Panc1 (cell line): ENCODE results near the gene PNRC1. TPM values are rescaled to one million over a fixed set of nuclear protein-coding genes. Genes with fewer than 3 reads are reported as not detected.

Experiments used
- ATAC-seq: fragments of 200-7000 bp; cut with Tn5 transposase; 2 replicates; pipeline ENCODE4 v1.9.1; 2020; ENCODE audit warnings: mild to moderate bottlenecking, moderate library complexity
- BruUV-seq: library from RNA; stranded (reverse); fragments of 400-500 nt; replicated peaks from 2 replicates; lab custom pipeline; 2021; lab: Mats Ljungman, UMichigan
- CTCF ChIA-PET: fragments of 300-600 bp; sonication (Branson Sonifier 250); formaldehyde crosslinking; loops from one replicate; lab custom pipeline; 2022; ENCODE audit warnings: antibody characterized with exemption; lab: Charles Lee
- POLR2A ChIA-PET: fragments of 300-600 bp; sonication (Branson Sonifier 250); formaldehyde crosslinking; loops from one replicate; lab custom pipeline; 2022; ENCODE audit warnings: antibody characterized with exemption; lab: Charles Lee
- DNase-seq: peaks from one replicate; pipeline ENCODE4 v3.0.0-alpha.2; 2010; ENCODE audit warnings: low read depth, low spot score
- H3K27ac ChIP-seq: 2 replicates; pipeline ENCODE4 v1.5.1; 2011; ENCODE audit warnings: mild to moderate bottlenecking, low read length, inconsistent platforms
- H3K27me3 ChIP-seq: fragments of 200-500 bp; sonication (Bioruptor generic); 2 replicates; pipeline ENCODE4 v1.6.0; 2014; ENCODE audit warnings: low read length, inconsistent platforms; ENCODE audit not compliant: control insufficient read depth, insufficient read depth
- H3K36me3 ChIP-seq: fragments of 200-500 bp; sonication (Bioruptor generic); 2 replicates; pipeline ENCODE4 v1.5.1; 2014; ENCODE audit warnings: inconsistent platforms, mild to moderate bottlenecking, low read length, moderate library complexity; ENCODE audit not compliant: control insufficient read depth, insufficient read depth
- H3K4me1 ChIP-seq: 2 replicates; pipeline ENCODE4 v1.5.1; 2011; ENCODE audit warnings: inconsistent platforms, mild to moderate bottlenecking, low read length, moderate library complexity; ENCODE audit not compliant: control insufficient read depth, insufficient read depth
- H3K4me3 ChIP-seq, 2 experiments: 2 replicates each; pipeline ENCODE4 v1.5.1; 2011 to 2012; ENCODE audit warnings: low read depth in 2 of 2, low read length in 2 of 2, mild to moderate bottlenecking in 2 of 2, inconsistent platforms in 1 of 2, moderate library complexity in 1 of 2
- H3K9me3 ChIP-seq: fragments of 200-500 bp; sonication (Bioruptor generic); 2 replicates; pipeline ENCODE4 v1.5.1; 2014; ENCODE audit warnings: low read depth, mild to moderate bottlenecking, inconsistent platforms, low read length, moderate library complexity; ENCODE audit not compliant: control insufficient read depth, insufficient read depth
- POLR2AphosphoS5 ChIP-seq: IDR thresholded peaks from 2 replicates; pipeline ENCODE4 v1.6.1; 2012; ENCODE audit warnings: mild to moderate bottlenecking, low read depth, low read length, moderate library complexity
- REST ChIP-seq, 2 experiments: IDR thresholded peaks; 2 replicates each; pipeline ENCODE4 v1.6.1; 2011 to 2012; ENCODE audit warnings: low read depth in 2 of 2, control low read depth in 1 of 2, low read length in 1 of 2, mild to moderate bottlenecking in 1 of 2, moderate library complexity in 1 of 2; ENCODE audit not compliant: insufficient read depth in 1 of 2
- SIN3A ChIP-seq: IDR thresholded peaks from 2 replicates; pipeline ENCODE4 v1.6.1; 2012; ENCODE audit warnings: low read depth, mild to moderate bottlenecking, low read length, moderate library complexity, borderline replicate concordance; ENCODE audit not compliant: insufficient read depth
- TCF7L2 ChIP-seq: IDR thresholded peaks from 2 replicates; pipeline ENCODE4 v1.6.1; 2011; ENCODE audit warnings: mild to moderate bottlenecking, low read depth, low read length, inconsistent platforms
- in situ Hi-C: cut with HindIII; loops from 2 replicates; pipeline ENCODE4 v1.10.0; 2016; ENCODE audit warnings: low sequenced_read_pairs, low pct_unique_long_range_greater_than_20kb
- intact Hi-C: fragments of 100-400 bp; cut with micrococcal nuclease; formaldehyde crosslinking; loops from one replicate; pipeline ENCODE4 v1.10.0; 2022; ENCODE audit not compliant: unreplicated experiment
- total RNA-seq: library from RNA; stranded (reverse); gene quantifications from one replicate; pipeline ENCODE4 v1.2.1, GENCODE V29; 2021; ENCODE audit not compliant: unreplicated experiment
- TF ChIP-seq, protein P1 (sequence below): fragments of 450-650 bp; IDR thresholded peaks from 2 replicates; pipeline ENCODE4 v1.5.1; 2017; ENCODE audit warnings: mild to moderate bottlenecking

Gene PNRC1
- total RNA-seq, 1 experiment from 2014 or later, result 63.5 TPM

- in situ Hi-C loops, result no loop called here
- ATAC-seq, result no peak
- intact Hi-C loops, result no loop called here
- no peak overlapping the region for H3K4me3 ChIP-seq
- TF ChIP-seq SIN3A (no peak), REST (IDR thresholded peaks at IDR 0.05; ENCODE audit: insufficient read depth in 1 of 2, low read depth in 2 of 2, low read length in 1 of 2) (no peak), POLR2AphosphoS5 (no peak), TCF7L2 (no peak)
- TF ChIP-seq, protein P1, sequence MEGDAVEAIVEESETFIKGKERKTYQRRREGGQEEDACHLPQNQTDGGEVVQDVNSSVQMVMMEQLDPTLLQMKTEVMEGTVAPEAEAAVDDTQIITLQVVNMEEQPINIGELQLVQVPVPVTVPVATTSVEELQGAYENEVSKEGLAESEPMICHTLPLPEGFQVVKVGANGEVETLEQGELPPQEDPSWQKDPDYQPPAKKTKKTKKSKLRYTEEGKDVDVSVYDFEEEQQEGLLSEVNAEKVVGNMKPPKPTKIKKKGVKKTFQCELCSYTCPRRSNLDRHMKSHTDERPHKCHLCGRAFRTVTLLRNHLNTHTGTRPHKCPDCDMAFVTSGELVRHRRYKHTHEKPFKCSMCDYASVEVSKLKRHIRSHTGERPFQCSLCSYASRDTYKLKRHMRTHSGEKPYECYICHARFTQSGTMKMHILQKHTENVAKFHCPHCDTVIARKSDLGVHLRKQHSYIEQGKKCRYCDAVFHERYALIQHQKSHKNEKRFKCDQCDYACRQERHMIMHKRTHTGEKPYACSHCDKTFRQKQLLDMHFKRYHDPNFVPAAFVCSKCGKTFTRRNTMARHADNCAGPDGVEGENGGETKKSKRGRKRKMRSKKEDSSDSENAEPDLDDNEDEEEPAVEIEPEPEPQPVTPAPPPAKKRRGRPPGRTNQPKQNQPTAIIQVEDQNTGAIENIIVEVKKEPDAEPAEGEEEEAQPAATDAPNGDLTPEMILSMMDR, result no peak
- H3K27me3 ChIP-seq, result no peaks in the 10 kb centered on the region
- H3K9me3 ChIP-seq, result no peaks in the 10 kb centered on the region
- CTCF ChIA-PET, result no interaction called here
- no peaks in the 10 kb centered on the region for H3K36me3 ChIP-seq
- POLR2A ChIA-PET, result no interaction called here
- no peak overlapping the region for H3K27ac ChIP-seq
- BruUV-seq, result no TSS peak
- no peaks in the 10 kb centered on the region for H3K4me1 ChIP-seq
- DNase-seq, result no peak
These were observed 17.9 kb downstream of the PNRC1 start for GRCh38 chr6:89098461-89098860.

DNA sequence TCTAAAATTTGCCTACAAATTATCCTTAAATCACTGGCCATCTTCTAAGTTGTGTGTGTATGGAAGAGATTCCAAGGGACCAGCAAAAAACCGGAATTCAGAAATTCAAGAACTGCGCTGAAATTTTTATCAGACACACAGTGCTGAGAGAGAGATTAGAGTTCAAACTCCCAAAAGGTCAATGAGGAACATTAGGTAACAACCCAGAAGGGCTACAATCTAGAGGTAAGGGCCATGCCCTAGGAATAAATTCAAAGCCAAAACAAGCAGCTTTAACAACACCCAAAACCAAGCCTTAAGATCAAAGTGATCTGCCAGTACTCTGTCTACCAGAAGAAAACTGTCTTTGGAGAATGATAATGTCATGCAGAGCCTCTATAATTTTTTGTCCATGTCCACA, 19.6 kb downstream of the PNRC1 start:
- no peak for ATAC-seq
- H3K27me3 ChIP-seq, result no peaks in the 10 kb centered on the region
- no peaks in the 10 kb centered on the region for H3K36me3 ChIP-seq
- DNase-seq, result no peak
- TF ChIP-seq POLR2AphosphoS5 (no peak), TCF7L2 (no peak), SIN3A (no peak), REST (IDR thresholded peaks at IDR 0.05; ENCODE audit: insufficient read depth in 1 of 2, low read depth in 2 of 2, low read length in 1 of 2) (no peak)
- TF ChIP-seq, protein P1, result no peak
- no peak overlapping the region for H3K27ac ChIP-seq
- intact Hi-C loops (no loop called here), in situ Hi-C loops (no loop called here)
- H3K4me1 ChIP-seq, result no peaks in the 10 kb centered on the region
- H3K9me3 ChIP-seq, result no peaks in the 10 kb centered on the region
- no TSS peak for BruUV-seq
- POLR2A ChIA-PET, result interaction anchor here (1.5 kb wide), 1 partner anchor 14 kb away, joined by 3 read pairs; no protein-coding TSS in a partner anchor
- CTCF ChIA-PET, result no interaction called here
- no peak overlapping the region for H3K4me3 ChIP-seq
